ENCODE data around the gene RAB31.

RAB31 gene

GRCh38 chr18:9820127-9820526, 112.0 kb downstream of the RAB31 start:
- no peak for DNase-seq (ENCODE audit: low spot score)

GRCh38 chr18:9820719-9821118, 112.6 kb downstream of the RAB31 start:
- DNase-seq (ENCODE audit: low spot score) = no peak

- no peak for DNase-seq (ENCODE audit: low spot score)
These were observed 114.6 kb downstream of the RAB31 start for GRCh38 chr18:9822587-9823185.

- peak; percentile 37 for DNase-seq (ENCODE audit: low spot score)
These were observed 115.8 kb downstream of the RAB31 start for GRCh38 chr18:9823805-9824473.

GRCh38 chr18:9824474-9824832, 116.4 kb downstream of the RAB31 start:
- DNase-seq (ENCODE audit: low spot score) = peak; percentile 49

GRCh38 chr18:9824952-9825371, 116.9 kb downstream of the RAB31 start:
- no peak for DNase-seq (ENCODE audit: low spot score)

GRCh38 chr18:9825571-9826073, 117.5 kb downstream of the RAB31 start:
- DNase-seq (ENCODE audit: low spot score) = peak; percentile 86

- DNase-seq (ENCODE audit: low spot score) = no peak
These were observed 118.6 kb downstream of the RAB31 start for GRCh38 chr18:9826685-9827084.

GRCh38 chr18:9827211-9827792, 119.2 kb downstream of the RAB31 start:
- DNase-seq (ENCODE audit: low spot score) = no peak

GRCh38 chr18:9827793-9828505, 119.8 kb downstream of the RAB31 start:
- DNase-seq (ENCODE audit: low spot score) = peak; percentile 90

- no peak for DNase-seq (ENCODE audit: low spot score)
These were observed 120.7 kb downstream of the RAB31 start for GRCh38 chr18:9828506-9829396.

GRCh38 chr18:9829397-9829712, 121.3 kb downstream of the RAB31 start:
- DNase-seq (ENCODE audit: low spot score) = no peak

GRCh38 chr18:9831036-9831722, 123.1 kb downstream of the RAB31 start:
- DNase-seq (ENCODE audit: low spot score) = no peak

- no peak for DNase-seq (ENCODE audit: low spot score)
These were observed 123.7 kb downstream of the RAB31 start for GRCh38 chr18:9831723-9832199.

GRCh38 chr18:9832871-9833270, 124.8 kb downstream of the RAB31 start:
- DNase-seq (ENCODE audit: low spot score) = no peak

GRCh38 chr18:9834551-9834950, 126.5 kb downstream of the RAB31 start:
- DNase-seq (ENCODE audit: low spot score) = no peak

GRCh38 chr18:9835113-9835755, 127.1 kb downstream of the RAB31 start:
- no peak for DNase-seq (ENCODE audit: low spot score)

- DNase-seq (ENCODE audit: low spot score) = no peak
These were observed 127.7 kb downstream of the RAB31 start for GRCh38 chr18:9835825-9836224.

GRCh38 chr18:9838144-9838877, 130.2 kb downstream of the RAB31 start:
- DNase-seq (ENCODE audit: low spot score) = no peak

- no peak for DNase-seq (ENCODE audit: low spot score)
These were observed 131.1 kb downstream of the RAB31 start for GRCh38 chr18:9839211-9839610.

Measured in GM03348 (cell line).